A673 (cell line): ENCODE results near the gene THRB. TPM values are rescaled to one million over a fixed set of nuclear protein-coding genes. Genes with fewer than 3 reads are reported as not detected.

ENCODE experiments used
- BruUV-seq: library from RNA; stranded (reverse); fragments of 400-500 nt; replicated peaks from 2 replicates; lab custom pipeline; 2021; lab: Mats Ljungman, UMichigan
- CTCF ChIA-PET: fragments of 300-600 bp; sonication (Branson Sonifier 250); formaldehyde crosslinking; loops from one replicate; lab custom pipeline; 2022; ENCODE audit warnings: antibody characterized with exemption; lab: Charles Lee
- POLR2A ChIA-PET: fragments of 300-600 bp; sonication (Branson Sonifier 250); formaldehyde crosslinking; loops from one replicate; lab custom pipeline; 2022; ENCODE audit warnings: antibody characterized with exemption; ENCODE audit not compliant: low non-redundant PET; lab: Charles Lee
- DNase-seq: peaks from one replicate; pipeline ENCODE4 v3.0.0-alpha.2; 2015; ENCODE audit warnings: low spot score
- H3K27ac ChIP-seq: fragments of 200-600 bp; sonication (generic); 2 replicates; pipeline ENCODE4 v1.5.1; 2016; ENCODE audit warnings: mixed run types, low read depth, mild to moderate bottlenecking, mixed read lengths, antibody characterized with exemption, low read length; ENCODE audit not compliant: poor library complexity, severe bottlenecking
- H3K27me3 ChIP-seq: fragments of 200-600 bp; sonication (generic); replicated peaks from 2 replicates; pipeline ENCODE4 v1.6.1; 2017; ENCODE audit warnings: mixed run types, low read depth, mild to moderate bottlenecking, mixed read lengths, antibody characterized with exemption, low read length; ENCODE audit not compliant: insufficient read depth, poor library complexity
- H3K36me3 ChIP-seq: fragments of 200-600 bp; sonication (generic); 2 replicates; pipeline ENCODE4 v1.6.1; 2016; ENCODE audit warnings: mixed run types, mild to moderate bottlenecking, mixed read lengths, antibody characterized with exemption, low read length; ENCODE audit not compliant: insufficient read depth, poor library complexity, severe bottlenecking
- H3K4me1 ChIP-seq: fragments of 200-600 bp; sonication (generic); 2 replicates; pipeline ENCODE4 v1.6.1; 2017; ENCODE audit warnings: mixed run types, mild to moderate bottlenecking, mixed read lengths, antibody characterized with exemption, low read length; ENCODE audit not compliant: insufficient read depth, poor library complexity, severe bottlenecking
- H3K4me3 ChIP-seq: fragments of 200-600 bp; sonication (generic); 2 replicates; pipeline ENCODE4 v1.5.1; 2016; ENCODE audit warnings: low read depth, mixed run types, mild to moderate bottlenecking, mixed read lengths, low read length; ENCODE audit not compliant: poor library complexity, severe bottlenecking
- H3K9me3 ChIP-seq: fragments of 200-600 bp; sonication (generic); 2 replicates; pipeline ENCODE4 v1.6.1; 2016; ENCODE audit warnings: mixed run types, low read depth, mild to moderate bottlenecking, mixed read lengths, antibody characterized with exemption, low read length; ENCODE audit not compliant: poor library complexity, severe bottlenecking
- EZH2 ChIP-seq: fragments of 200-600 bp; sonication (generic); IDR thresholded peaks from 2 replicates; pipeline ENCODE4 v1.6.1; 2017; ENCODE audit warnings: borderline replicate concordance, low read depth, mild to moderate bottlenecking, mixed read lengths, antibody characterized with exemption, low read length; ENCODE audit not compliant: poor library complexity, severe bottlenecking
- intact Hi-C: fragments of 100-400 bp; cut with micrococcal nuclease; formaldehyde crosslinking; loops from one replicate; pipeline ENCODE4 v1.10.0; 2022; ENCODE audit not compliant: unreplicated experiment
- total RNA-seq: library from RNA; stranded (reverse); gene quantifications from 2 replicates; pipeline ENCODE4 v1.2.3, GENCODE V29; 2021
- TF ChIP-seq, protein P1 (sequence below): fragments of 300-800, 200-600 bp; sonication (generic); conservative IDR thresholded peaks from 2 replicates; pipeline ENCODE4 v1.5.1; 2017; ENCODE audit warnings: low read depth, mild to moderate bottlenecking, antibody characterized with exemption, low read length, moderate library complexity, mixed read lengths

The THRB gene
- total RNA-seq, 1 experiment from 2014 or later, result 0.11 TPM

DNA sequence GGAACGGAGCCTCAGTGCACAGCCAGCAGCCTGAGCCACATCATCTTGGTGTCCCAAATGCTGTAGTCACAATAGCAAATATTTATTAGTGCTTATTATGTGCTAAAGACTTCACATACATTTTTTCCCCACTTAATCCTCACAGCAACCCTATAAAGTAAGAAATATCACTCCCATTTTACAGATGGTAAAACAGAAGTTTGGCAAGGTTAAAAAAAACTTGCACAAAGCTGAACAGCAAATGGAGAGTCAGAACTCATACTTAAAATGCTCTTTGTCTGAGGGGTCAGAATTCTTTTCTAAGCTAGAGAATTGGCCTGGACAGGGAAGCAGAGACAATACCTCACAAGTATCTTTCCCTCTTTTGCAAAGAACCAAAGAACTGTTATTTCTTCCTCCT lies 30.9 kb upstream of the THRB start:
- H3K4me1 ChIP-seq, result peaks cover 9% of the 10 kb centered on the region
- no TSS peak for BruUV-seq
- no peak overlapping the region for H3K4me3 ChIP-seq
- no peaks in the 10 kb centered on the region for H3K36me3 ChIP-seq
- H3K27ac ChIP-seq, result no peak overlapping the region
- peaks cover 55% of the 10 kb centered on the region for H3K27me3 ChIP-seq
- intact Hi-C loops, result no loop called here
- no peak for DNase-seq
- POLR2A ChIA-PET, result no interaction called here
- CTCF ChIA-PET, result no interaction called here
- H3K9me3 ChIP-seq, result no peaks in the 10 kb centered on the region
- TF ChIP-seq, protein P1, sequence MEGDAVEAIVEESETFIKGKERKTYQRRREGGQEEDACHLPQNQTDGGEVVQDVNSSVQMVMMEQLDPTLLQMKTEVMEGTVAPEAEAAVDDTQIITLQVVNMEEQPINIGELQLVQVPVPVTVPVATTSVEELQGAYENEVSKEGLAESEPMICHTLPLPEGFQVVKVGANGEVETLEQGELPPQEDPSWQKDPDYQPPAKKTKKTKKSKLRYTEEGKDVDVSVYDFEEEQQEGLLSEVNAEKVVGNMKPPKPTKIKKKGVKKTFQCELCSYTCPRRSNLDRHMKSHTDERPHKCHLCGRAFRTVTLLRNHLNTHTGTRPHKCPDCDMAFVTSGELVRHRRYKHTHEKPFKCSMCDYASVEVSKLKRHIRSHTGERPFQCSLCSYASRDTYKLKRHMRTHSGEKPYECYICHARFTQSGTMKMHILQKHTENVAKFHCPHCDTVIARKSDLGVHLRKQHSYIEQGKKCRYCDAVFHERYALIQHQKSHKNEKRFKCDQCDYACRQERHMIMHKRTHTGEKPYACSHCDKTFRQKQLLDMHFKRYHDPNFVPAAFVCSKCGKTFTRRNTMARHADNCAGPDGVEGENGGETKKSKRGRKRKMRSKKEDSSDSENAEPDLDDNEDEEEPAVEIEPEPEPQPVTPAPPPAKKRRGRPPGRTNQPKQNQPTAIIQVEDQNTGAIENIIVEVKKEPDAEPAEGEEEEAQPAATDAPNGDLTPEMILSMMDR, result no peak
- TF ChIP-seq EZH2, result no peak

DNA sequence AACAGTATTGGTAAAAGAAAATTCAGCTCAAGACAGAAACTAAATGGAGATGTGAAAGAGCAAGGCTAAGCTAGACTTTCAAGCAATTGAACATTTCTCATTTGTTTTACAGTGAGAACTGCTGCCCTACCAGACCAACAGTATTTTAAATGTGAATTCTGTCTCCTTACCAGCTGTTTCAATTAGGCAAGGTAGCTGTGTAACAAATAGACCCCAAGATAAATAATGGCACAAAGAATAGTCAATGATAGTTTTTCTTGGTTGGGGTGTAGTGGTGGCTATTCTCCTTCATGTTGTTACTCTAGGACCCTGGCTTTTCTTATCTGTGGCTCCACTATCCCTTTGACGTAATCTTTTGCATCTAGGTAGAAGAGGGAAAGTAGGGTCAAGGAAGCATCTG lies 30.4 kb upstream of the THRB start:
- no peak for DNase-seq
- CTCF ChIA-PET, result no interaction called here
- Histone ChIP-seq H3K4me3 (no peak overlapping the region), H3K27ac (no peak overlapping the region), H3K9me3 (no peaks in the 10 kb centered on the region), H3K27me3 (peaks cover 61% of the 10 kb centered on the region), H3K4me1 (peaks cover 9% of the 10 kb centered on the region), H3K36me3 (no peaks in the 10 kb centered on the region)
- TF ChIP-seq, protein P1, result no peak
- no peak for TF ChIP-seq EZH2
- POLR2A ChIA-PET, result no interaction called here
- intact Hi-C loops, result no loop called here
- BruUV-seq, result no TSS peak

DNA sequence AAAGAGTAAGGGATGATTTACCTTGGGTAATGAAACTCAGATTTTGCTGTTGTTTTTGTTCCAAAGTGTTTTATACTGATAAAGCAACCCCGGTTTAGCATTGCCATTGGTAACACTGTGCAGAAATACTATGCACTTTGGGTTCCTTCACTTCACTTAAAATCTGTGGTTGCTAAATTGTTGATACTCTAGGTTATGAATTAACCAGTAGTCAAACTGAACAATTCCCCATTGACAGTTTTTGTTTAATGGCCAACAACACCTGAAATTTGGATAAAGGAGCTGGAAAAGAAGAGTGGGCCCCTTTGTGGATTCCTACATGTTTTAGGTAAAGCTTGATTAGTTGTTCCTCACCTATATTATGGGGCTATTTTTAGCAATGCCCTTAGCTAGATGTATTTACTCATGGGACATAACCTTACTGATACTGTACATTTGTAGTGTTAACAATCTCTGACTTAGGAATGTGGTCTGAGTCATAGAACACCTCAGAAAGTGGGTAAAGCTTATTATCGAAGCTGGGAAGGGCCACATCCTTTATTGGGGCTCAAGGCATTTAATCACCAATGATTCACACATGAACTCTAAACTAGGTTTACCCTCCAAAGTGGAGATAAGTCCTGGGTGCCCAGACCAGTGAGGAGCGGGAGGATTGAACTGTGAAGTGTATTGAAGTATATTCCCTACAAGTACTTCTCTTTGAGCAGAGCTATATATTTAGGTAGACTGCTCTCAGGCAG lies 29.5 kb upstream of the THRB start:
- Histone ChIP-seq H3K36me3 (no peaks in the 10 kb centered on the region), H3K27ac (no peak overlapping the region), H3K27me3 (peaks cover 69% of the 10 kb centered on the region), H3K4me1 (peaks cover 9% of the 10 kb centered on the region), H3K9me3 (no peaks in the 10 kb centered on the region), H3K4me3 (no peak overlapping the region)
- no peak for DNase-seq
- CTCF ChIA-PET, result no interaction called here
- intact Hi-C loops, result no loop called here
- POLR2A ChIA-PET, result no interaction called here
- TF ChIP-seq, protein P1, result no peak
- no peak for TF ChIP-seq EZH2
- no TSS peak for BruUV-seq
